Measurements from ENCODE around the gene ICOSLG. TPM values are rescaled to one million over a fixed set of nuclear protein-coding genes. Genes with fewer than 3 reads are reported as not detected.
"Not testable (repeated sequence)": the region's sequence is repeated elsewhere in the genome, so short reads cannot be mapped to it uniquely, and the experiment has no call there.

Gene ICOSLG
- total RNA-seq, 1 donor from 2014 or later = 4.4 TPM

DNA sequence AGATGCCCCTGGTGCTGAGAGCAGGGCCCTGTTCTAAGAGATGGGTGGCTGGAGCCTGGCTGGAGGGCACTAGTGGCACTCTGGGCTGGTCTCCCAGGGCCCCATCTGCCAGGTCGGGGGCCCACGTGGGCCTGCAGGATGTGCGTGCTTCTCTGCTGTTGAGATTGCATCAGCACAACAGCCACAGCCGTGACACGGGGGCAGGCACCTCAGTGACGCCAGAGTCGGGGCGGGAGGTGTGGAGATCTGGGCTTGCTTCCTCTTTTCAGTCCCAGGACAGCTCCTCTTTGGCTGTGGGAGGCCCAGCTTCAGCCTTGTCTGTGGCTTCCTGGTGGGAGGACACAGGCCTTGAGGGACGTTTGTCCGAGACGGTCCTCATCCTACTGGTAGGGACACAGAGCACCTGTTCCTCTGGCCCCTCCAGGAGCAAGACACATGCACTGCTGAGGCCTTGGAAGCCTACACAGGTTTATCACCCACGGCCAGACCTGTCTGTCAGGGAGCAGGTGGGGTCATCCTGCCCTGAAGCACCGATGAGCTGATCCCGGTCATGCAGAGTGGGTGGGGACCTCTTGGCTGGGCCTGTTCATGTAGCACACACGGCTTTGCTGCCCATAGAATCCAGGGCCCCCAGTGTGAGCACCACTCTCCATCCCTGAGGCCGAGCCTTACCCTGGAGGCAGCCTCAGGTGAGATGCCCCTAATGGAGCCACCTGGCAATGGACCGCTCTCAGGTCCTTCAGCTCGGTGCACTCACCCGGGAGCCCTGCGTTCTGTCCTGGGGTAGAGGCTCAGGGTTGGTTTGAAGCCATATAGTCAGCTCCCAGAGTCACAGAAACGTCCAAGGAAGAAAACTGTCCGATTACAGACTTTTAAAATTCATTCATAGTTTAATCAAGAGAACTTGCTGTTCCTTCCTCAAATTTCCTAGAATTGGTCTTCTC, 44.3 kb downstream of the ICOSLG start:
- ATAC-seq = peak; percentile 37
- intact Hi-C loops (cut with micrococcal nuclease); DNase-seq: not testable (repeated sequence)

DNA sequence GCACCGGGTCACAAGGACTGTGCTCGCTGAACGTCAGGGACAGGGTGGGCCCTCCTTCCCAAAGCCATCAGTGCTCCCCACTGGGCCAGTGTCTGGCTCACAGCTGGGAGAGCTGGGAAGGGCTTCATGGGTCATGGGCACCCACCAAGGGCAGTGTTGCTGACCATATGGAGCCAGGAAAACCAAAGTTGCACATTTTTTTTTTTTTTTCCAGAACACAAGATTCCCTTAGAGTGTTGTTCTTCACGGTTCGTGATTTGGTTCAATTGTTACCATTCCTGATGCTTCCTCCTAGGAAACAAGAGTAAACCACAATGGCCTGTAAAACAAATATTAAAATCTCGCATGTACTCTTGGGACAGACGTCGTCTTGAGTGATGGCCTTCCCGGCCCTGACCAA, 45.9 kb downstream of the ICOSLG start:
- intact Hi-C loops (cut with micrococcal nuclease); DNase-seq; ATAC-seq: not testable (repeated sequence)

DNA sequence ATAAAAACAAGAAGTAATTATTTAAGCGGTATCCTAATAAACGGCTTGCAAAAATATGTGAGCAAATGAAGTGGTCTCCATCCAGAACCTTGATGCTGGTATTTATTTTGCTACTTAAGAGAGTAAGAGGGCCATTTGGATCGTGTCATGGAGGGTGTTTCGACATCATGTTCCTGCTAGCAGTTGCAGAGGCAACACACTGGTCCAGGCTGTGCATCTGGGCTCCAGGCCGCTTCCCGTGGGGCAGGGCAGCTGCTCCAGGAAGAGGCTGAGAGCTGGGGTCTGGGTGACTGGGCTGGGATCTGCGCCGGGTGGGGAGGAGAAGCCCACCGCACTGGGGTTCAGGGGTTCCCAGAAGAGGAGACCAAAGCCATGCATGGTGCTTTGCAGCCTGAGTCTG, 46.3 kb downstream of the ICOSLG start:
- DNase-seq; intact Hi-C loops (cut with micrococcal nuclease): not testable (repeated sequence)
- peak; percentile 67 for ATAC-seq

- intact Hi-C loops (cut with micrococcal nuclease); DNase-seq: not testable (repeated sequence)
- ATAC-seq = peak; percentile 78
These were observed 47.6 kb downstream of the ICOSLG start for GRCh38 chr21:44193108-44193507.

DNA sequence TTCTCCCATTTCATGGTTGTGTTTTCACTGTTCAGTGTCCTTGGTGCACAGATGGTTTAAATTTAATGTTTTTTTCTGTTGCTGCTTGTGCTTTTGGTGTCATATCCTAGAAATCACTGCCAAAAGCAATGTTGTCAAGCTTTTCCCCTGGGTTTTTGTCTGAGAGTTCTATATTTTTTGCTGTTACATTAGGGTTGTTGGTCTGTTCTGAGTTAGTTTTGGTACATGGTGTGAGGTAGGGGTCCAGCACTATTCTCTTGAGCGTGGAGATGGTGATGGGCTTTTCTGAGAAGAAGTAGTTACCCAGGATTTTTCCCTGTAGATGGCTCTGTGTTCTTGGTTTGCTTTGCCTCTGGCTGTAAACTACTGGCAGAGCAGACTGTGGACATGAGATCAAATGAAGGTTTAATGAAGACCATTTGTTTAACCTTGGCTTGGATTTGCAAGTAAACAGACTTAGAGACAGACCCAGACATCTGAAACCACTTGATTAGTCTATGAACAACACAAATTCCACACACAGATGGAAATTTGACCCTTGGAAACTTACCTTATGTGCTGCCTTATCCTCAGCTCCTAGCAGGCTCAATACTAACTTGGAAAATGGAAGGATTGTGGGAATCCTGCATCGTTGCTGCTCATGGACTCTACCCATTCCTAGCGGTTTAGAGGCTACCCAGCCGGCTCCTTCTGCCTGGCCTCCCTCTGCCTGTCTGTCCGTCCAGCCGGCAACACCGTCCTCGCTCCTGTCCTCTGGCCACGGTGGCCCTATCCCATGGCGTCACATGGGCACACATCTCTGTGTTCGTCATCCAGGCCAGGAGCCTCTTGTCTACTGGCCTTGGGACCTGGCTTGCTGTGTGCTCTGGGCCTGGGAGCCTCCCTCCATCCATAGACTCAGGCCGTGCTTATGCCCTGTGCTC, 50.1 kb downstream of the ICOSLG start:
- intact Hi-C loops (cut with micrococcal nuclease); DNase-seq: not testable (repeated sequence)
- peak; percentile 62 for ATAC-seq

GRCh38 chr21:44184862-44185261, 55.9 kb downstream of the ICOSLG start:
- ATAC-seq = peak; percentile 61
- DNase-seq; intact Hi-C loops (cut with micrococcal nuclease): not testable (repeated sequence)

DNA sequence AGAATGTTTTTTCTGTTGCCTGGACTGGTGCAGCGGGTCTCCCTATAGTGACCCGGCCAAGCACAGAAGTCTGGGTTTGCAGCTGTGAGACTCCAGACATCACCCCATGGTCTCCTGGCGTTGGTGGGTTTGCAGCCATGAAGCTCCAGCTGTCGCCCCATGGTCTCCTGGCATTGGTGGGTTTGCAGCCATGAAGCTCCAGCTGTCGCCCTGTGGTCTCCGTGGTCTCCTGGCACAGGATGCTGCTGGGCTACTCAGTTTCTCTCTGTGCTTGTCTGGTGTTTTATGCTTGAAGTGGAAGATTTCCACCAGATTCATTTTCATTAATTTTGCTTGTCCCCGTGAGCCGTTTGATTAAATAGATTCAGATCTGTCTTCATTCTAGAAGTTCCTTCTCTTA, 58.5 kb downstream of the ICOSLG start:
- intact Hi-C loops (cut with micrococcal nuclease); DNase-seq: not testable (repeated sequence)
- ATAC-seq = peak; percentile 30

GRCh38 chr21:44181506-44181905, 59.2 kb downstream of the ICOSLG start:
- ATAC-seq (peak; percentile 79), DNase-seq (peak; percentile 22)
- intact Hi-C loops (cut with micrococcal nuclease) = not testable (repeated sequence)

DNA sequence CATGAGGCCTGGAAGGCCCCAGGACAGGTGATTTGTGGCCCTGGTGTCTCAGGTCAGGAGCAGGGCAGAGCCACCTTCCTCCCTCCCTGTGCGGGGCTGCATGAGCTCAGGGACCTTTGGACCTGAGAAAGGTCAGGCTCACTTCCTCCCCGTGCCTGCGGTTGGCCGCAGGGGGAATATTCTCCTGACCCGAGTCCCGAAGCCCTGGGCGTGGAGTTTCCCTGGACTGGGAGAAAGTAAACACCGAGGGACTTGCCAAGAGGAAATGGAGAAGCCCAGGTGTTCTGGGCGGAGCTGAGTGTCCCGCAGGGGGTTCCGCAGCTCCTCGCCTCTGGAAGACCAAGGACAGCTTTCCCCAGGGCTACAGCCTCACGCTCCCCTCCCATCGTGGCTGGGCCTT, 64.6 kb downstream of the ICOSLG start:
- DNase-seq; intact Hi-C loops (cut with micrococcal nuclease); ATAC-seq: not testable (repeated sequence)

DNA sequence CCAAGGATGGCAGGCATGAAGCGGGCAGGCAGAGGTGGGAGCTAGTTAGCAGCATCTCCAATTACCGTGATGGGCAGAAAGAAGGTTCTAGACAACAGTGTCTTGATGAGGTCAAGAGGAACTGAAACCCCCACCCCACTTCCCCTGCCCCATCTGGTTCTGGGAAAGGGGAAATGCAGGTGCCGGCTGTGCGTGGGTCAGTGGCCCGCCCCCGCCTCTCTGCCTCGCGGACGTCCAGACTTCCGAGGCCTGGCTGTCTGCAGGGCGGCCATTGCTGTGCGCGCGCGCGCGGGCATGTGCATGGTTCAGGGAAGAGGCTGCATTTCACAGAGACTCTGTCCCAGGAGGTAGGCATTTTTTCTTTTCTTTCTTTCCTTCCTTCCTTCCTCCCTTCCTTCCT, 65.6 kb downstream of the ICOSLG start:
- ATAC-seq (peak; percentile 33), DNase-seq (peak; percentile 46)
- intact Hi-C loops (cut with micrococcal nuclease) = not testable (repeated sequence)

Other genes with a start within 250 kb of the ICOSLG start
- 17.5 TPM for gene TRAPPC10, start 228.6 kb downstream of the ICOSLG start, total RNA-seq
- gene PWP2, start 133.5 kb downstream of the ICOSLG start, total RNA-seq = 8.7 TPM
- 141 TPM for gene GATD3, start 107.3 kb downstream of the ICOSLG start, total RNA-seq
- not detected for gene DNMT3L, start 21.0 kb upstream of the ICOSLG start, total RNA-seq
- not detected for gene AIRE, start 44.9 kb upstream of the ICOSLG start, total RNA-seq
- gene PFKL, start 59.1 kb upstream of the ICOSLG start, total RNA-seq = 46.1 TPM
- 14.9 TPM for gene CFAP410, start 98.4 kb upstream of the ICOSLG start, total RNA-seq
- 1.5 TPM for gene TRPM2, start 112.7 kb upstream of the ICOSLG start, total RNA-seq
- gene LRRC3, start 214.6 kb upstream of the ICOSLG start, total RNA-seq = 2.1 TPM